ENCODE measurements around the gene PRPSAP2.

PRPSAP2 gene

DNA sequence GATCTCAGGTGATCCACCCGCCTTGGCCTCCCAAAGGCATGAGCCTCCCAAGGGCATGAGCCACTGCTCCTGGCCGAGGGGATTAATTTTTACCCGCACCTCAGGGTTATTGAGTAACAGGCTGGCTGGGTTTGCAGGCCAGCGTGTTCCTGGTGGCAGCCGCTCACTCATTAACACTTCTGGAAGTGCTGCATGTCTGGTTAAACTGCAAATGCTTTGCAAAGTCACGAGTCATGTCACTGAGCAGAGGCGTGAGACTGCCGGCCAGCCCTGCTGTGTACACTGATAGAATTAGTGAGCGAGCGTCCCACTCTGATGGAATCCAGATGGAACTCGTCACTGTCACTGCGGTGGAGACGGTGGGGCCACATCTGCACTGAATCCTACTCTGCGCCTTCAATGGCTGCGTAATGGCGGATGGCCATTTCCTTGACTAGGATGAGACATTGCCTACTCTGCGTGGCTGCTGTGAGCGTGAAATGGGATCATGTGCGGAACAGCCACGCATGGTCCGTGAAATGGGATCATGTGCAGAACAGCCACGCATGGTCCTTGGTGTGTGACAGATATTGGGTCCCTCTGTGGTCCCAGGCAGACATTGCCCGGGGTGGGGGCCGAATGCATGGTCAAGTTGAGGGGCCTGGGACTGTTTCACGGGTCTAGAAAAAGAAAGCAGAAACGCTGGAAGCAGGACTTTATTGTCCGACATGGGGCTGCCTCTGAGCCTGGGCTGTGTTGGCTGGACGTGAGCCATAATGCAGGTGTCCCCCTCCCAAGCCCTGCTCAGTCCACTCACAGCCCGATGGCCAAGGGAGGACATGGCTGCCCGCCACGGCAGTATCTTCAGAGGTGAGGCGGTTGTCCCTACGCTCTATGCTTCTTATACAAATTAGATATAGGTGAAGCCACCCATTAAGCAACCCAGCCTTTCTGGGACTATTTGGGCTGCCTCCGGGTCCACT, 93.3 kb downstream of the PRPSAP2 start:
- H3K4me3 ChIP-seq (ENCODE audit: low read length) = no peak overlapping the region
- no peak overlapping the region for H3K9ac ChIP-seq (ENCODE audit: low read length)
- no peaks in the 10 kb centered on the region for H3K79me2 ChIP-seq (ENCODE audit: low read length)
- H2AFZ ChIP-seq (ENCODE audit: low read depth, low read length) = no peak overlapping the region
- H3K4me1 ChIP-seq (ENCODE audit: low read length) = no peaks in the 10 kb centered on the region
- H3K4me2 ChIP-seq (ENCODE audit: low read length) = no peak overlapping the region
- no peaks in the 10 kb centered on the region for H4K20me1 ChIP-seq (ENCODE audit: insufficient read depth, low read length)
- H3K27me3 ChIP-seq (ENCODE audit: low read depth, low read length) = no peaks in the 10 kb centered on the region
- no peaks in the 10 kb centered on the region for H3K36me3 ChIP-seq (replicated peaks; ENCODE audit: low read depth, low read length)
- H3K27ac ChIP-seq (ENCODE audit: low read length) = no peak overlapping the region
- no peak for TF ChIP-seq EZH2phosphoT487 (IDR thresholded peaks at IDR 0.05; ENCODE audit: low read depth)
- TF ChIP-seq, protein P1, sequence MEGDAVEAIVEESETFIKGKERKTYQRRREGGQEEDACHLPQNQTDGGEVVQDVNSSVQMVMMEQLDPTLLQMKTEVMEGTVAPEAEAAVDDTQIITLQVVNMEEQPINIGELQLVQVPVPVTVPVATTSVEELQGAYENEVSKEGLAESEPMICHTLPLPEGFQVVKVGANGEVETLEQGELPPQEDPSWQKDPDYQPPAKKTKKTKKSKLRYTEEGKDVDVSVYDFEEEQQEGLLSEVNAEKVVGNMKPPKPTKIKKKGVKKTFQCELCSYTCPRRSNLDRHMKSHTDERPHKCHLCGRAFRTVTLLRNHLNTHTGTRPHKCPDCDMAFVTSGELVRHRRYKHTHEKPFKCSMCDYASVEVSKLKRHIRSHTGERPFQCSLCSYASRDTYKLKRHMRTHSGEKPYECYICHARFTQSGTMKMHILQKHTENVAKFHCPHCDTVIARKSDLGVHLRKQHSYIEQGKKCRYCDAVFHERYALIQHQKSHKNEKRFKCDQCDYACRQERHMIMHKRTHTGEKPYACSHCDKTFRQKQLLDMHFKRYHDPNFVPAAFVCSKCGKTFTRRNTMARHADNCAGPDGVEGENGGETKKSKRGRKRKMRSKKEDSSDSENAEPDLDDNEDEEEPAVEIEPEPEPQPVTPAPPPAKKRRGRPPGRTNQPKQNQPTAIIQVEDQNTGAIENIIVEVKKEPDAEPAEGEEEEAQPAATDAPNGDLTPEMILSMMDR (IDR thresholded peaks at IDR 0.05; ENCODE audit: low read depth, low read length) = no peak
- no peaks in the 10 kb centered on the region for H3K9me3 ChIP-seq (ENCODE audit: insufficient read depth, low read length)

DNA sequence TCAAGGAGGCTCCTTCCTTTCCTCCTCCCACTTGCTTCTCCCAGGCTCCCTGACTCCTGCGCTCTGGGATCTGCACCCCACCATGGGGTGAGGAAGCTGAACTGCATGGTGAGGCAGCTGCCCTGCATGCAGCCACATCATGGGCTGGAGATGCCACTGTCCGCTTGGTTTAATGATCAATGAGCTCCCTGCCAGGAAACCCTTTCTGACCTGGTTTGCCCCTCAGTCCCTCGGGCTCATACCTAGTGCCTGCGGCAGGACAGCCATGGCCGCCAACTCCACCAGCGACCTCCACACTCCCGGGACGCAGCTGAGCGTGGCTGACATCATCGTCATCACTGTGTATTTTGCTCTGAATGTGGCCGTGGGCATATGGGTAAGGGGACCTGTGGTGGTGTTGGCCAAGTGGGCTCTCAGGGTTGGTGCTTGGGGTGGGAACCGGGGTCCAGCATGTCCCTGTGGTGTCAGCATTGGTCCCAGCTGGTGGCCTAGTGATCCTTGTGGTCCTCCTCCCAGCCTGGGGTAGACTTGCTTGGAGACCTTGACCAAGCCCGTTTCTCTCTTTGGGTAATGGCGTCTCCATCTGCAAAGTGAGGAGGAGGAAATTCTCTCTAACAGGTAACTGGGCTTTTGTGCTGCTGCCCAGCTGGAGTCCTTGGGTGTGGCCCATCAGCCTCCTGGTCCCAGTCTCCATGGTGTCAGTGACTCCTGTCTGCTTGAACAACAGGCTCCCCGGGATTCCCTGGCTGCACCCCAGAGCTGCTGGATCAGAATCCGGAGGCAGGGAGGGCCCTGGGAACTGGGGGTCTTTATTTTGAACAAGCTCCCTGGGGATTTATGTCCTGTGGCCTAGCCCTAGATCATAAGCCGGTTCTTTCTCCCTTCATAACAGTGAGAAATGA, 94.3 kb downstream of the PRPSAP2 start, which contains the start of gene SLC5A10:
TSS of gene SLC5A10 (plus strand) at position 225 of the 902 bp plus-strand sequence. CDS start at position 266, 41 bp downstream.
- no peaks in the 10 kb centered on the region for H3K27me3 ChIP-seq (ENCODE audit: low read depth, low read length)
- H3K9ac ChIP-seq (ENCODE audit: low read length) = no peak within 1 kb of the TSS
- TF ChIP-seq, protein P1 (IDR thresholded peaks at IDR 0.05; ENCODE audit: low read depth, low read length) = no peak
- TF ChIP-seq EZH2phosphoT487 (IDR thresholded peaks at IDR 0.05; ENCODE audit: low read depth) = no peak
- H2AFZ ChIP-seq (ENCODE audit: low read depth, low read length) = no peak within 1 kb of the TSS
- no peak within 1 kb of the TSS for H3K4me2 ChIP-seq (ENCODE audit: low read length)
- H3K9me3 ChIP-seq (ENCODE audit: insufficient read depth, low read length) = no peaks in the 10 kb centered on the region
- no peak within 1 kb of the TSS for H3K4me3 ChIP-seq (ENCODE audit: low read length)
- no peaks in the 10 kb centered on the region for H4K20me1 ChIP-seq (ENCODE audit: insufficient read depth, low read length)
- H3K36me3 ChIP-seq (replicated peaks; ENCODE audit: low read depth, low read length) = no peaks in the 10 kb centered on the region
- no peaks in the 10 kb centered on the region for H3K79me2 ChIP-seq (ENCODE audit: low read length)
- no peaks in the 10 kb centered on the region for H3K4me1 ChIP-seq (ENCODE audit: low read length)
- H3K27ac ChIP-seq (ENCODE audit: low read length) = no peak within 1 kb of the TSS

GRCh38 chr17:18953231-18953728, 95.3 kb downstream of the PRPSAP2 start:
- Histone ChIP-seq H3K79me2 (ENCODE audit: low read length) (no peaks in the 10 kb centered on the region), H3K36me3 (replicated peaks; ENCODE audit: low read depth, low read length) (no peaks in the 10 kb centered on the region), H4K20me1 (ENCODE audit: insufficient read depth, low read length) (no peaks in the 10 kb centered on the region), H3K4me2 (ENCODE audit: low read length) (no peak overlapping the region), H3K27me3 (ENCODE audit: low read depth, low read length) (no peaks in the 10 kb centered on the region), H3K4me3 (ENCODE audit: low read length) (no peak overlapping the region), H2AFZ (ENCODE audit: low read depth, low read length) (no peak overlapping the region), H3K27ac (ENCODE audit: low read length) (no peak overlapping the region), H3K4me1 (ENCODE audit: low read length) (no peaks in the 10 kb centered on the region), H3K9me3 (ENCODE audit: insufficient read depth, low read length) (no peaks in the 10 kb centered on the region), H3K9ac (ENCODE audit: low read length) (no peak overlapping the region)
- TF ChIP-seq EZH2phosphoT487 (IDR thresholded peaks at IDR 0.05; ENCODE audit: low read depth) = no peak
- TF ChIP-seq, protein P1 (IDR thresholded peaks at IDR 0.05; ENCODE audit: low read depth, low read length) = no peak

Measured in OCI-LY3 (cell line).